NCI-H2196 treated with DMSO at 0.1 percent for 48 hours (cell line): Measurements from ENCODE around the gene CCDC39.
"Not testable (repeated sequence)": the region's sequence is repeated elsewhere in the genome, so short reads cannot be mapped to it uniquely, and the experiment has no call there.

ENCODE experiments used
- DNase-seq: peaks from one replicate; lab custom pipeline; 2025; ENCODE audit not compliant: unreplicated experiment; lab: John Stamatoyannopoulos, UW

Gene CCDC39

DNA sequence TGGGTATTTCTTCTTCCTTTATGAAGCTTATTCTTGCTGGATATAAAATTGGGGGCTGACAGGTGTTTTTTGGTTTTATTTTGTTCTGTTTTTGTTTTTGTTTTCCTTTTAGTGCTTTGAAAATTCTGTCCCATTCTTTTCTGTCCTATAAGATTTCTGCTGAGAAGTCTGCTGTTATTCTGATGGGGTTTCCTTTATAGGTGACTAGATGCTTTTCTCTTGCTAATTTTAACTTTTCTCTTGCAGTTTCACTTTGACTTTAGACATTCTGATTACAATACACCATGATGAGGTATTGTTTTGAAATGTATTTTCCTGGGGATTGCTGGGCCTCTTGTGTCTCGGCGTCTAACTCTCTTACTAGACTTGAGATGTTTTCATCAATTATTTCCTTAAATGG lies 54.6 kb downstream of the CCDC39 start:
- no peak for DNase-seq

DNA sequence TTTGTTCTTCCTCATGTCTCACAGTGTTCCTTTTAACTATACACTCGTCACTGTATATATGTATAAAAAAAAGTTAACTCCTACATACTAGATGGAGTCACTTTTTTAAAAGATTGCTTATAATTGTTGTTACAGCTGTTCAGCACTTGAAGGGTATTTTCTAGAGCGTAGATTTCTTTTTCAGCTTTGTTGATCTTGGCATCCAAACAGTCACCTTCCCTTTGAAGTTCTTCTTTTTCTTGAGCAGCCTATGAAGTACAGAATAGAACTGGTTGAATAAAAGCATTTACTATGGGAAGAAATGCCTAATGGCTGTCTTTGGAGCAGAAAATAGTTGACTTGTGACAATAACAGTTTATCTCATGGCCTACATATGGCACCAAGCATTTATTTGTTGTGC lies 59.6 kb downstream of the CCDC39 start:
- no peak for DNase-seq

DNA sequence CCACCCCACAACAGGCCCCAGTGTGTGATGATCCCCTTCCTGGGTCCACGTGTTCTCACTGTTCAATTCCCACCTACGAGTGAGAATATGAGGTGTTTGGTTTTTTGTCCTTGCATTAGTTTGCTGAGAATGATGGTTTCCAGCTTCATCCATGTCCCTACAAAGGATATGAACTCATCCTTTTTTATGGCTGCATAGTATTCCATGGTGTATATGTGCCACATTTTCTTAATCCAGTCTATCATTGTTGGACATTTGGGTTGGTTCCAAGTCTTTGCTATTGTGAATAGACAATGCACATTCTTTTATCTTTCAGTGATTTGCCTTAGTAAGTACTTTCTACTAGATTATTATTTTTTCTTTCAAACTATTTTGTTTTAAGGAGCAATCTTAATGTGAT lies 60.7 kb downstream of the CCDC39 start:
- not testable (repeated sequence) for DNase-seq

DNA sequence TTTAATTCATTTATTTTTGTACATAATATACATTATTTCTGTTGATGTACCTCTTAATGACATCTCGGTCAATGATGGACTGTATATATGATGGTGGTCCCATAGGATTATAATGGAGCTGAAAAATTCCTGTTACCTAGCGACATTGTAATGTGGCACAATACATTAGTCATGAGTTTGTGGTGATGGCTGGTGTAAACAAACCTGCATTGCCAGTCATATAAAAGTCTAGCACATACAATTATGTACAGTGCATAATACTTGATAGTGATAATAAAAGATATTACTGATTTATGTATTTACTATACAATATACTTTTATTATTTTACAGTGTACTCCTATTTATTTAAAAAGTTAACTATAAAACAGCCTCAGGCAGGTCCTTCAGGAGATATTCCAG lies 62.2 kb downstream of the CCDC39 start:
- DNase-seq, result no peak

DNA sequence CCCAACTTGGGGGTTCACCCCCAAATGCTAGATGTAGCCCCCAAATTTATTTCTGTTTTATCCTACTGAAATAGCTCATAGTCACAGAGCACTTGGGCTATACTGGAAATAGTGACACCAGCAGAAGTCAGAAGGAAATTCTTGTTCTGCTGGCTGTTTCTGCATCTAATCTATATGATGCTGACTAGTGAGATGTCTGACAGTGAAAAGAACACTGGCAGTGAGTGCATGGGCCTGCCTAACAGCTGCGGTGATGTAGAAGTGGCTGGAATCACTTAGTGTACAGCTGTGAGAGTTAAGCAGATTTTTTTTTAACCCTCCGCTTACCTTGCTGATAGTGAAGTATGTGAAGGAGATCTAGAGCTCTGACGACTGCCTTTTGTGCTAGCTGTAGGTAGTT lies 63.3 kb downstream of the CCDC39 start:
- DNase-seq, result no peak

DNA sequence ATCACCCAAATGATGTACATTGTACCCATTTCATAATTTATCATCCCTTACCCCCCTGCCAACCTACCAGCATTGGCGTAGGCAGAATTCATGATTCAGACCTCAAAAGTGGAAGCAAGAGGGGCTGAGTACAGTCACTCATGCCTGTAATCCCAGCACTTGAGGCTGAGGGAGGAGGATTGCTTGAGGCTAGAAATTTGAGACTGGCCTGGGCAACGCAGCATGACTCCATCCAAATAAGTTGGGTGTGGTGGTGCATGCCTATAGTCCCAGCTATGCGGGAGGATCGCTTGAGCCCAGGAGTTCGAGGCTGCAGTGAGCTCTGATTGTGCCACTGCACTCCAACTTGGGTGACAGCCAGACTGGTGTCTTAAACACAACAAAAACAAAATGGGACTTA lies 66.9 kb downstream of the CCDC39 start:
- DNase-seq, result no peak

DNA sequence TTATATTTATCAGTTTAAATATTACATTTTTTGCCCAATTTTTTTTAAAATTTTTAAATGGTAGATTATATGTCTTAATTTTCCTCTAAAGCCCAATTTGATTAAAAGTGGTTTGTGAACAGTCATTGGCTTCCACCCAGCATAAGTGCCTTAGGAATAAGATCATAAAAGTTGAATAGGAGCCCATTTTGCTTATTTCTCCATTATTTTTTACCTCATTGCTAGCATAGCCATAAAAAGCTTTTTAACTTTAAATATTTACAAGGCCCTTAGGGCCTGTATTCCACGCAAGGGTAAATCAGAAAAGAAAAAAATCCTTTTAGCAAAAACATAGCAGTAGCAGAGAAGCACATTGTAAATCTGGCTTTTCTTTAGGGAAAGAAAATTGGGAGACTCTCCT lies 68.3 kb downstream of the CCDC39 start:
- DNase-seq, result no peak

DNA sequence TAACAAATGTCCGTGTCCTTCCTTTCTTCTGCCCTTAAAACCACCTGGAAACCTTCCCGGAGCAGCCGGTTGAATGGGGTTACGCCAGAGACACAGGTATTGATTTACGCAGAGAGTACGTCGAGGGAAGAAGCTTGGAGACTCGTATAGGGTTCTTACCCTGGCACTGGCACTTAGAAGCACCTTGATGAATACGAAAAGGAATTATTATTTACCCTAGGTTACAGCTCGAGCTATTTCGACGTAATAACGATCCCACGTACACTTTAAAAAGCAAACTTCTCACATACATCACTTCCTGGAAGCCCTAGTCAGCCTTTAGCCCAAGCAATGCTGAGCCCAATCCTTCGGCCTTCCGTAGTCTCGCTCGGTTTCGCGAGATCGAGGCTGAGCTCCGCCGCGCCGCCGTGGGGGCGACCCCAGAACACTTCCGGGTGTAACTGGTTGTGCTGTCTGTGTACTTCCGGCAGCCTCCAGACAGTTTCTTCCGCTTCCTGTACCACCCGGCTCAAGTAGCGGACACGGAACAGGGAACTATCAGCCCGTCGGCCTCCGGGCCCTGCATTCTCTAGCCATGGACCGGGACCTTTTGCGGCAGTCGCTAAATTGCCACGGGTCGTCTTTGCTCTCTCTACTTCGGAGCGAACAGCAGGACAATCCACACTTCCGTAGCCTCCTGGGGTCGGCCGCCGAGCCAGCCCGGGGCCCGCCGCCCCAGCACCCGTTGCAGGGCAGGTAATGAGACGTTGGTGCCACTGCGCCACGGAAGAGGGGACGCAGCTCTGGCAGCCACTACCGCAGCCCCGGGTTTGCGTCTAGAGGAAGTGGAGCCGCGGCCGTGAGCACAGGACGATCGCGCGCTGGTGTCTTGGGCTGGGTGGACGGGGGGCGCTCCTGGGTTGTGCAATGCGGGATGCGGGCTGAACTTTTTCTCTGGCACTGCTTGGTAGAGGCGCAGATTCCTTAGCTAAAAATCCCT lies 77.3 kb downstream of the CCDC39 start, which contains the start of gene TTC14:
Gene TTC14 (plus strand): TSS at position 476 of the 979 bp plus-strand sequence. CDS start 99 bp downstream, at position 575.
- DNase-seq, result peak; percentile 96

DNA sequence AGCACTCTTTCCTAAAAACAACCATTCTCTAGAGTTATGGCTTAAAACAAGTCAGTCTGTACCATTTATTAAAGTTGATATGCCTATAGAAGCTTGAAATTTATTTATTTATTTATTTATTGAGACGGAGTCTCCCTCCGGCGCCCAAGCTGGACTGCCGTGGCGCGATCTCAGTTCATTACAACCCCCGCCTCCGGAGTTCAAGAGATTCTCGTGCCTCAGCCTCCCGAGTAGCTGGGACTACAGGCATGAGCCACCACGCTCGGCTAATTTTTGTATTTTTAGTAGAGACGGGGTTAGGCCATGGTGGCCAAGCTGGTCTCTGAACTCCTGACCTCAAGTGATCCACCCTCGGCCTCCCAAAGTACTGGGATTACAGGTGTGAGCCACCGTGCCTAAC lies 78.8 kb downstream of the CCDC39 start:
- DNase-seq, result no peak

DNA sequence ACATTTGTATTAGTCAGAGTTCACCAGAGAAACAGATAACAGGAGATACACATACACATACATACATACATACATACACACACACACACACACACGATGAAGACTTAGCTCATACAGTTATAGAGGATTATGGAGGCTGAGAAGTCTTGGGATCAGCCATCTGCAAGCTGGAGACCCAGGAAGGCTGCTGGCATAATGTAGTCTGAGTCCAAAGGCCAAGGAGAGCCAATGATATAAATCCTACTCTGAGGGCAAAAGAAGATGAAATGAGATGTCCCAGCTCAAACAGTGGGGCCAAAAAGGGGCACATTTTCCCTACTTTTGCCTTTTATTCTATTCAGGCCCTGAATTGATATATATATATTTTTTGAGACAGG lies 83.7 kb downstream of the CCDC39 start:
- no peak for DNase-seq

DNA sequence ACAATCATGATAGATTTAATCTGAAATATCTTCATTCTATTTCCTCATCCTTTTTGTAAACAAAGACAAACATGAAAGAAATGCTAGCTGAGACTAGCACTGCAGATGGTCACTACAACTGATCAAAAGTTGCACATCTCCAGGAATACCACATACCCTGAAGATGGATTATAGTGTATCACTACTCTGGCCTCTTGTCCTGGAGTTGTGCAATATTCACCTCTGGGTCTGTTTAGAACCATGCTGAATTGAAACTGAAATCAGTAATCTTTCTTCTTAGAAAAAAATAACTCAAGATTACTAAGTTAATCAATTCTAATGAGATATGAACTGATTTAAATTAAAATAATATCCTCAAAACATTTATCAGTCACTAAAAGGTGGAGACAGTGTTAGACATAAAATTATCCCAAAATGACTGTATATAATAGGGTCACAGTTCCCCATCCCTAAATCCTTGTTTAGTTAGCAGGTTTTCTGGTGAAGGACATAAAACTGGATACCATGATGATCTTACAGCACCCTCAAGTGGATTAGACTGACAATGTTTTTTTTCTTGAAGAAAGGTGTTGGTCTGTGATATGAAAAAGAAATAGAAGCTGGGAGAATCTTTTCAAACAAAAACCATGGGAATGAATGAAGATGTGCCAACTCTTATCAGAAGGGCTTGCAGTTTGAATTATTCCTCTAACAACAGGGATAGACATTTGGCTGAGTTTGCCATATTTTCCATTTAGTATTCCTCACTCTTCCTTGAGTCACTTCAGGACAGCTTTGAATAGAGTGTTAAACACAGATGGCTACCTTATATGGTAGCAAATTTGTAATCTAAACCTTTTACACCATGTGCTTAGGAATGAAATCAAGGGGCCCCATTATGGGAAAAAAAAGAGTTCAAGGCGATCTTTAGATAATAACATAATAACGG lies 84.4 kb downstream of the CCDC39 start:
- peak; percentile 39 for DNase-seq

DNA sequence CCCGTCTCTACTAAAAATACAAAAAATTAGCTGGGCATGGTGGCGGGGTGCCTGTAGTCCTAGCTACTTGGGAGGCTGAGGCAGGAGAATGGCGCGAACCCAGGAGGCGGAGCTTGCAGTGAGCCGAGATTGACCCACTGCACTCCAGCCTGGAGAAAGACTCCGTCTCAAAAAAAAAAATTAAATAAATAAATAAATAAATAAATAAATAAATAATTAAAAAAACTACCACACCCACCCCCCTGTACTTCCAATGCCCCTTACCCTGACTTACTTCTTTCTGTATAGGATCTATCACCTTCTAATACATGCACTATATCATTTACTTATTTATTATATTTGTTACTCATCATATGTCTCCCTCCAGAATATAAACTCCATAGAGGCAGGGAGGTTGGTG lies 85.7 kb downstream of the CCDC39 start:
- DNase-seq, result not testable (repeated sequence)

DNA sequence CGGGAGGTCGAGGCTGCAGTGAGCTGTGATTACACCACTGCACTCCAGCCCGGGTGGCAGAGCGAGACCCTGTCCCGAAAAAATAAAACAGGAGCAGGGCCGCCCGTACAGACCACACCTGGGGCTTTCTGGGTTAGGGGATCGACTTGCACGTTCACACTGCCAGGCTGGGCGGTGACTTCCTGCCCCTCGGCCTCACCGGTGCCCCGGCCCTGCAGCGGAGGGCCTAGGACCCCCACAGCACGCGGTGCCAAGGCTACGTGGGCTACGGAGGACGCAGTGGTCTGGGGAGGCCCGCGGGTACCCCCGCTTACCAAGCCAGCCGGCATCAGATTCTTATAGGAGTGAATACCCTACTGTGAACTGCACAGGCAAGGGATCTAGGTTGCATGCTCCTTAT lies 88.9 kb downstream of the CCDC39 start:
- no peak for DNase-seq

DNA sequence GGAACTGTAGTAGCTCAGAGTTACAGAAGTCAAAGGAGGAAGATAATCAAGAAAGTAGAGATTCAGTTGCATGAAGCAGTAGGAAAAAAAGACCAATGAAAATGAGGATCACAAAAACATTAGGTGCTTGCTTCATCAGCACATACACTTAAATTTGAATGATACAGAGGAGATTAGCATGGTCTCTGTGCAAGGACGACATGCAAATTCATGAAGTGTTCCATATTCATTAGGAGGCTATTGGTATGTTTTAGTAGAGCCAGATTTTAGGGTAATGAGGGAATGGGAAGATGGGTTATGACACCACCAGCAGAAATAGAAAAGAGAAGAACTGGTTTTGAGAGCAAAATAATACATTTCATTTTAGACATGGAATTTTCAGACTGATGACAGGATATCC lies 98.4 kb downstream of the CCDC39 start:
- no peak for DNase-seq

DNA sequence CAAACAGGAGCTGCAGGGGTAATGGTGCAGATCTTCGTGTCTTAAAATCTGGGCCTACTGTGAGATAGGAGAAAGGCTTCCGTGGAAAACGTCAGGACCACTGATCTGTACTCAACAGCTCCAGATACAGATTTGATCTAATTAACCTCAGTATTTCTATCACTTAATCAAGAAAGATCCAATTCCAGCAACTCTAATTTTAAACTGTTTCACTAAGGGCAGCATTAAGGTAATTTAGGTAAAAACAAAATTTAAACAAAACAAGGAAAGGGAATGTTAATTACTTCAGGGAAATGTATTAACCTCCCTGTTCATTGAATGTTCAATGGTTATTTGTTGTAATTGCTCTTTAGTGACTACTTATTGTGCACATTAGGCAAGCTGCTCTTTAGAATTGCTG lies 103.7 kb downstream of the CCDC39 start:
- no peak for DNase-seq

DNA sequence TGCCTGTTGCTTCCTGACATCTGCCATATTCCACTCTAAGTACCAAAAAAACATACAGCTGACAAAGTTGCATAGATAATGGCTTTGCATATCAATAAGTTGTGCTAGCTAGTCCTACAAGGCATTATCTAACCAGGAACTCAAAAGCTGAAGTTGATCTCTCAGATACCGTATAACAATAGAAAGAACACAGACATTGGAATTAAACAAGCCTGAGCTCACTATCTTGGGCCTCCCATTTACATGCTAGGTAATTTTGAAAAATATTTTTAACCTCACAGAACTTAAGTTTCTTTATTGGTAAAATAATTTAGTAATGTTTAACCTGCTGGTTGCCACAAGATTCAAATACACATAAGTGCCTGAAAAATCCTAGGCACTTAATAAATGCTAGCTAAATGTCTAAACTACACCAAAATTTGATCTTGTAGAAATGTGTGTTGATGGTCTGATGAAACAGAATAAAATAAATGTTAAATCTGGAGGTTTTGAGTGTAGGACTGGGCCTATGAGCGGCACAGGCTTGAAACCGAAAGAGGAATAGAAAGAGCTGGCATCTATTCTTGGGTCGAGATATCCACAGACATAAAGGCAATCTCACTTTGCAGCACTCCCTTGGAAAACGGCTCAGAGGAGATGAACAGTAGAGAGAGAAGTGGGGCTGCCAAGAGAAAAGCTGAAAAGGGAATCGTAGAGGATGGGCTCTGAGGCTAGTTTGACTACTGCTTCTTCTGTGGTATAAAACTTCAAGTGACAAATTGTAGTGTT lies 107.3 kb downstream of the CCDC39 start:
- DNase-seq, result no peak

DNA sequence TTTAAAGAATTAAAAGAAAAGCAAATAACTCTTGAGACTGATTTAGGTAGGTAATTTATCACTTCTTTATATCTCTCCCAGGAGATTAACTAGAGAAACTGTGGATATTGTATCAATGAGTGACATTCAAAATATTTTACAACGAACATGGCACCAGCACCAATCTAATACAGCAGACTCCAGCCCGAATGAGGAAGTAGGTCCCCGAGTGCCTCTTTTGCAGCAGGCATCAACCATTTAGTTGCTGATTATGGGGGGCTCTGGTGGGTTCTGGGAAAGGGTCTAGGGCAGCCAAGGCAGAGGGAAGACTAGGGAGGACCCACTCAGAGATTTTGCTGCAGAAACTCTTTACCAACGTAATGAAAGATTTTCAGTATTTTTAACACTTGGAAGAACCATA lies 109.1 kb downstream of the CCDC39 start:
- no peak for DNase-seq

DNA sequence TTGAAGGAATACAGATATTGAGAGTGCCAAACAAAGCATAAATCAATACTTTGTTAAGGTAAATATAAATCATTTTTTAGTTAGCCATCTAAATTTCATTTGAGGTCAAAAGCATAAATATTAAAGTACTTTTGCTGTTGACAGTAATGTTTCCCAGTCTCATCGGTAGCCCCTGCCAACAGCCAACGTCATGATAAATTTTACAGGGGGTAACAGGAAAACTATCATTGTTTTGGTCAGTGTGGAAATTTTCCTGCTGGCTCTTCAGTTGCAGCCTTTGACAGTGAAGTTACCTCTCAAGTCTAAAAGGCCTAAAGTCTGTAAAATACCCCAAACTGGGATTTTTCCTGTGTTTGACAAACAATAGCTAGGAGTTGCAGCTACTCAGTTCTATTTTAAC lies 114.6 kb downstream of the CCDC39 start:
- no peak for DNase-seq
